NOMO-1 treated with dmso at 0.1 percent for 144 hours (cell line): ENCODE data around the gene AKAP13.
"Not testable (repeated sequence)": the region's sequence is repeated elsewhere in the genome, so short reads cannot be mapped to it uniquely, and the experiment has no call there.

Experiments used
- DNase-seq: peaks from one replicate; lab custom pipeline; 2025; ENCODE audit not compliant: unreplicated experiment; lab: John Stamatoyannopoulos, UW

Gene AKAP13

DNA sequence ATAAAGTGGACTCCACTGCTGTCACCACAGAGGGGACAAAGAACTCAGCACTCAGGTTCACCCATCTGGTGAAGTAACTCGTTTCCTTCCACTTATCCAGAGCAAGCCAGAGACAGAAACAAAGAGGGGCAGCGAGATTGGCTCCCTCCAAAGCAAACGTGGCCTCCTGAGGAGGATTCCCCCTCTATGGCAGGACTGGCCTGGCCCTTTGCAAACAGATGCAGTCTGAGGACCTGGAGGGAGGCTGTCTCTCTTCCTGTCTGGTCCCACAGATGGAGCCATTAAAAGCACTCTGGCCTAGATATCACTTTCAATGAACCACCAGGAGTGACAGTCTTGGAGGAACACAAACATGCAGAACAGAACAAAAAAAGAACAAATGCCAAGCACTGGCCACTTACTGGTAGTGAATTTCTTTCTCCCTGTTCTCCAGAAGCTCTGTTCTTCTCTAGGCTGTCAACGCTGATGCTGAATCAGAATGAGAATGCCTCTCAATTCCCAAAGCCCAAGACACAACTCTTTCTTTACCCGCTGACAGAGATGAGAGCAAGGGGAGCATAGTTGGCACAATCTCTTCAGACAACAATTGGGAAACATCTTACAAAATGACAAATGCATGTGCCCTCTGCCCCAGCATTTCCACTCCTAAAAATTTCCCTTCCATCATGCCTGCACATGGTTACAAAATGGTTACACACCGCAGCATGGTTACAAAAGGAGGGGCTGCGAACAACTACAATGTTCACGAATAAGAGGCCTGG is 400.0 kb downstream of the AKAP13 start:
- DNase-seq: no peak

DNA sequence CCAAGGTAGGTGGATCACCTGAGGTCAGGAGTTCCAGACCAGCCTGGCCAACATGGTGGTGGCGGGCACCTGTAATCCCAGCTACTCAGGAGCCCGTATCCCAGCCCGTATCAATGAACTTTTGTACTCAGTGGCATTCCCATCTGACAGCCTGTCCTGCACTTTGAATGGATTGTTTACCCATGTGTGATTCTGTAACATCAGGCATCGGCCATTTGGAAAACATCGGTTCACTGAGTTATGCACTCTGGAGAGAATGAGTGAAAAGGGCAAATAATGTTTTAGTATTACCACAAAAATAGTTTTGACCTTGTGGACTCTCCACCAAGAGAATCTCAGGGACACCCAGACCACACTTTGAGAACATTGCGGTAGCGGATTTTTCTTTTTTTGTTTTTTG is 400.7 kb downstream of the AKAP13 start:
- DNase-seq: no peak

GRCh38 chr15:85782064-85782463 is 401.7 kb downstream of the AKAP13 start:
- DNase-seq: no peak

DNA sequence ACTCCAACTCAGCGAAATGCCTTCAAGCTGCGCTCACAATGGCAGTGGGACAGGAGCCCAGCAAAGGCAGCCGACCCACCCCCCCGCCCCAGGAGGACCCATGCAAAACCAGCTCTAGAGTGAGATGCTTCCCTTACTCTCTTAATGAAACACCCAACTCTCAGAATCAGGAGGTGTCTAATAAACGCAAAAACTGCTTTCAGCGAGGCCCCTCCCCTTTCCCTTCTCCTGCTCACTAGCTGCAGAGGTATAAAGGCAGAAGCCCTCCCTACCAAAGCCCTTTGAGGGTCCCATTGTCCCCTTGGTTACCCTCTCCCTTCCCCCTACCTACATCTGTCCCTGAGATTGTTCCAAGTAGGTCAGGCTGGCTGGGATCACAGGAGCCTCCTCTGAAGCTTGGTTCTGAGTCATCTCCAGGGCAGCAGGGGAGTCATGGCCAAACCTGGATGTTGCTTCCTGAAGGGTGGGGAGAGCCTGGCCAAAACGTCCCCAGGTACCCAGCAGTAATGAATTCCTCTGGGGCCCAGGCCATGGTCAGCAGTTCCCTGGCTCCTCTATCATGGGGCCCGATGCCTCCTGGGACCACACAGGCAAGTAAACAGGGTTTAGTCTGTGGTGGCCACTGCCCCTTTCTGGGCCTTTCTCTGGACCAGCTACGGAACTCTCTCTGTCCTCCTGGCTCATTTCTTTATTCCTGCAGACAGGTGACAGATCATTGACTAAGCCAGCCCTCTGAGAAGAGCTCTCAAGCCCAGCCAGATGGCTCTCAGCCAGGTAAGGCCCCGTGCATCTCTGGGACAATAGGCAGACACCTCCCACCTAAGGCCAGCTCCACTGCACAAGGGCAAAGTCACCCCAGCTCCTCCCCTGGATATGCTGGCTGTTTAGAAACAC is 405.7 kb downstream of the AKAP13 start:
- no peak for DNase-seq

- no peak for DNase-seq
Observed at GRCh38 chr15:85786781-85787114, 406.3 kb downstream of the AKAP13 start.

- no peak for DNase-seq
Observed at GRCh38 chr15:85788771-85789495, 408.5 kb downstream of the AKAP13 start.

DNA sequence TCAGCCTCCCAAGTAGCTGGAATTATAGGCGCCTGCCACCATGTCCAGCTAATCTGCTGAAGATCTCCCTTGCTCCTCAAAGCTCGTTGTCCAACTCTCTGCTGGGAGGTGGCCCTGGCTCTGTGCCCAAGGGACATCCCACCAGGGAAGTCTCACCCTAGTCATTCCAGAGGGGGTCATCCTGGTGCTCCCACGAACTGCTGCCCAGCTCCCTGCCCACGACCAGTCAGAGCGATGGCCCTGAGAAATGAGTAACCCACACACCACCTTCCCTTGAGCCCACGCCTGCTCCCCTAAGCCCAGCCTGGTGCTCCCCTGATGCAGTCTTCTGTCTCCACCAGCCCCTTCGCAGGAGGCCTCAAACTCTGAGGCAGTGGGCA is 409.1 kb downstream of the AKAP13 start:
- no peak for DNase-seq

DNA sequence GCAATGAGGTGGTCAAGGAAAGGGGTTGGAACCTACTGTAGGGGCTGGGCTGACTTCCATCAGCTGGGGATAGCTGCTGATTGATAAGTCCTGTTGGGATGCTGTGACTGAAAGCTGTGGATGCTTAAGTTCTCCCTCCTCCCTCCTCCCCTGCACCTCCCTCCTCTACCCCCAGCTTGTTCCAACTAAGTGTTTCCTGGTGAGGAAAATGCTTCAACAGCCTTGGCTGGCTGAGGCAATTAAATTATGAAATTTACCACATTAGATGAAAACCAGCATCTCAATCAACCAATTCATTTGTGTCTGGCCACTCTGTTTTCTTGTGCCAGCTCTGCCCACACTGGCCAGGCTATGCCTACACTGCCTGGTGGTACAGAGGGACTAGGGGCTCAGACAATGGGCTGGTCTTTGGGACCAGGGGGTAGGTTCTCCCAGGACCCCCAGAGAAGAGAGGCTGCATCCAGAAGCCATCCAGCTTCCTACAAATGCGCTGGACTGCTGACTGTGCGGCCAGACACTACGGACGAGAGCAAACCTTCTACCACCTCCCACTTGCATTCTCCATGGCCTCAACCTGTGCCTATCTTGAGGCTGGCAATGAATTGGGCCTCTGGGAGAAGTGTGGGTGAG is 411.8 kb downstream of the AKAP13 start:
- DNase-seq: no peak

- no peak for DNase-seq
Observed at GRCh38 chr15:85792912-85793590, 412.6 kb downstream of the AKAP13 start.

GRCh38 chr15:85793641-85794597 is 413.5 kb downstream of the AKAP13 start:
- DNase-seq: no peak

DNA sequence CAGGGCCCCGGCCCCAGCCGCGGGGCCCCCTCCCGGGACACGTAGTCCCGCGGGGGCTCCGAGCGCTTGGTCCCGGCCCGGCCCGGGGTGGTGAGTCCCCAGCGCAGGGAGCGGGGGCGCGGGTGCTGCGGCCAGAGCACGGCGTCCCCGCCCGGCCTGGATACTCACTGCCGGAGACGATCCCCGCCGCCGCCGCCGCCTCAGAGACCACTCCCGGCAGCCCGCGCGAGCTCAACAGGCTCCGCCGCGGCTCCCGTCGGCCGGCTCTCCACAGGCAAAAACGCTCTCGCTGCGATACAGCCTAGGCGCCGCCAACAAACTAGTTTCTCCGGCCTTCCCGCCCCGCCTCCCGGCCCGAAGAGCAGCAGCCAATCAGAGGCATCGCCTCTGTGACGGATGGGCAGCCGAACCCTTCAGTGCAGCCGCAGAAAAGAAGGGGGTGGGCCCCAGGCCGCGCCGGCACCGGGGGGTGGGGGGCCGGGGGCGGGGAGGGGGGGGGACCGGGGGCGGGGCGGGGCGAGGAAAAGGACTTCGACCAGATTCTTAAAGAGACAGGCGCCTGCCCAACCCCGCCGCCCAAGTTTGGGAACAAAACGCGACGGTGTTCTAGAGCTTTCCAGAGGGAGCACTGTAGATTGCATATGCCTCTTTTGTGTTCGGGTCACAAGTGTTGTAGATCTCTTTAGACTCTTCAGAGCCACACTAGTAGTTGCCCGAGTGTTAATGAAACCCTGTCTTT is 414.4 kb downstream of the AKAP13 start, which contains the start of gene KLHL25:
KLHL25 (minus strand) TSS at position 328 of the 739 bp plus-strand sequence. CDS start 25,115 bp downstream, outside the sequence.
- DNase-seq: peak; percentile 93

DNA sequence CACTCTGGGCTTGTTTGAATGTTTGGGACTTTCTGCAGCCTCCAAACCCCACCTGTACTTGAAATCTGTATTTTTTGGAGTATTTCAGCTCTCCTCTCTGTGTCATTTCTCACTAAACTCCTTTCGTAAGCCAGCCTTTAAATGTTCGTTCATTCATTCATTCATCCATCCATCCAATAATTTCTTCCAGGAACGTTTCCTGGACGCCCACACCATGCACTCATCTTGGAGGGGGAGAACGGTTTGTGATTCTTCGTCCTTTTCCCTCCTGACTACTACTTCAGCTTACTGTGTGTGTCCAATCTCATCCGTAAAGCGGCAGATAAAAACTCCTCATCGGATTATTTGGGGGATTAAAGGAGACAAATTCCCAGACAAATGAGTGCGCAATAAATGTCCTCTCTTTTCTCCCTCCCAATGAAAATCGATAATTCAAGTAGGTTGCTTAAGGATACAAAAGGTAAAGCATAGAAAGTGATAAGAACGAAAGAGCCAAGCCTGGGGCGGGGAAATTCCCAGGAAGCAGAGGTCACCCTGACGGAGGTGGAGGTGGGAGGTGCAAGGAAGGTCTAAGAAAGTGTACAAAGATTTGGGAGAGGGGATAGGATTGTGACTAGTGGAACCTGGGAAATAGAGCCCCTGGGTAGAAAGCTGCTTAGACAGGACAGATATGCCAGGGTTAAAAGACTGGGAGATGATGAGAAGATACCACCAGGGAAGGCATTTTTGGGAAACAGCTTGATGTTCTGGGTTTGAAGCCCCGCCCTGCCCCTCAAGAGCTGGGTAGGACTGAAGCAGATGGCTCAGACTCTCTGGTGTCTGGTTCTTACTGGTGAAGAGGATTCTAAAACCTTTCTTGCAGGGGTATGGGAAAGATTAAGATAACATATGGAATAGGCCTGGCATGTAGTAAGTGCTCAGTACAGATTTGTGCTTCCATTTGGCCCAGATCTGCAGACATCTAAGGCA is 415.2 kb downstream of the AKAP13 start:
- DNase-seq: no peak

DNA sequence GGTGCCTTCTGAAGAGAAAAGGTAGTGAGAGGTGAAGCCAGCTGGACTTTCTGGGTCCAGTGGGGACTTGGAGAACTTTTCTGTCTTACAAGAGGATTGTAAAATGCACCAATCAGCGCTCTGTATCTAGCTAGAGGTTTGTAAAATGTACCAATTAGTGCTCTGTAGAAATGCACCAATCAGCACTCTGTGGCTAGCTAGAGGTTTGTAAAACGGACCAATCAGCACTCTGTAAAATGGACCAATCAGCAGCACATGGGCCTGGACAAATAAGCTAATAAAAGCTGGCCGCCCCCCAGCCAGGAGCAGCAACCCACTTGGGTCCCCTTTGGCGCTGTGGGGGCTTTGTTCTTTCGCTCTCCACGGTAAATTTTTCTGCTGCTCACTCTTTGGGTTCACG is 416.0 kb downstream of the AKAP13 start:
- DNase-seq: not testable (repeated sequence)
